ENCODE measurements around the gene BTRC.

BTRC gene

GRCh38 chr10:101446947-101447346 lies 93.0 kb downstream of the BTRC start:
- no peak for DNase-seq

- DNase-seq: no peak
These were observed 93.5 kb downstream of the BTRC start for GRCh38 chr10:101447477-101447876.

GRCh38 chr10:101450277-101451080 lies 96.5 kb downstream of the BTRC start:
- DNase-seq: no peak

- no peak for DNase-seq
These were observed 97.3 kb downstream of the BTRC start for GRCh38 chr10:101451261-101451660.

GRCh38 chr10:101451667-101452069 lies 97.7 kb downstream of the BTRC start:
- DNase-seq: no peak

GRCh38 chr10:101452176-101452575 lies 98.2 kb downstream of the BTRC start:
- DNase-seq: no peak

- DNase-seq: no peak
These were observed 98.6 kb downstream of the BTRC start for GRCh38 chr10:101452593-101452992.

- DNase-seq: no peak
These were observed 99.4 kb downstream of the BTRC start for GRCh38 chr10:101453318-101453717.

- no peak for DNase-seq
These were observed 100.1 kb downstream of the BTRC start for GRCh38 chr10:101453791-101454718.

- no peak for DNase-seq
These were observed 104.9 kb downstream of the BTRC start for GRCh38 chr10:101458869-101459268.

GRCh38 chr10:101464082-101464481 lies 110.1 kb downstream of the BTRC start:
- no peak for DNase-seq

GRCh38 chr10:101464599-101464998 lies 110.6 kb downstream of the BTRC start:
- no peak for DNase-seq

- no peak for DNase-seq
These were observed 112.3 kb downstream of the BTRC start for GRCh38 chr10:101466016-101466912.

GRCh38 chr10:101467286-101467770 lies 113.4 kb downstream of the BTRC start:
- no peak for DNase-seq

- DNase-seq: no peak
These were observed 114.2 kb downstream of the BTRC start for GRCh38 chr10:101468159-101468558.

GRCh38 chr10:101476383-101476782 lies 122.4 kb downstream of the BTRC start:
- DNase-seq: no peak

- DNase-seq: no peak
These were observed 125.0 kb downstream of the BTRC start for GRCh38 chr10:101478956-101479355.

- DNase-seq: no peak
These were observed 127.3 kb downstream of the BTRC start for GRCh38 chr10:101481256-101481655.

GRCh38 chr10:101482568-101482967 lies 128.6 kb downstream of the BTRC start:
- no peak for DNase-seq

- no peak for DNase-seq
These were observed 130.3 kb downstream of the BTRC start for GRCh38 chr10:101484175-101484745.

- no peak for DNase-seq
These were observed 131.2 kb downstream of the BTRC start for GRCh38 chr10:101485207-101485606.

All from activated naive CD4-positive, alpha-beta T cell (primary cell).